ENCODE measurements around the gene MFSD8.
"Not testable (repeated sequence)": the region's sequence is repeated elsewhere in the genome, so short reads cannot be mapped to it uniquely, and the experiment has no call there.

GRCh38 chr4:127996521-127996920, 31.5 kb upstream of the MFSD8 start:
- TF ChIP-seq CTCF, POLR2A (IDR thresholded peaks at IDR 0.05): not testable (repeated sequence)

Data from testis (tissue), 2 donors.